Measurements from ENCODE around the gene MUSTN1.

DNA sequence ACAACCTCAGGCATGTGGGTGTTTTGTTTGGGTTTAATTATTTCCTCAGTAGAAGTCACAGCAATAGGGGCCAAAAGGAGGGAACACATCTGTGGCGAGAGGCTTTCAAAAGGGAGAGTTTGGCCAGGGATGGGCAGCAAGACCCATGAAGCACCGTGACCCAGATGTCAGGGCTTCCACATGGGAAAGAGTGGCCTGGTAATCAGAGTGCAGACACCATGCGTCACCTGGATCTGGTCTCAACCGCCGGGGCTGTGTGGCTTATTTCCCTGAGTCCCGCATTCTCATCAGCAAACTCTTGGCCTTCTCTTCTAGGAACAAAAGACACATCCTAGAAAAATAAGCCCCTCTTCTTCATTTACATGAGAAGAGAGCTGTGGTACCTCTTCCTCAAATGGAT is 12.4 kb upstream of the MUSTN1 start:
- no peak for TF ChIP-seq YY1 (IDR thresholded peaks at IDR 0.05)
- TF ChIP-seq, protein P1, sequence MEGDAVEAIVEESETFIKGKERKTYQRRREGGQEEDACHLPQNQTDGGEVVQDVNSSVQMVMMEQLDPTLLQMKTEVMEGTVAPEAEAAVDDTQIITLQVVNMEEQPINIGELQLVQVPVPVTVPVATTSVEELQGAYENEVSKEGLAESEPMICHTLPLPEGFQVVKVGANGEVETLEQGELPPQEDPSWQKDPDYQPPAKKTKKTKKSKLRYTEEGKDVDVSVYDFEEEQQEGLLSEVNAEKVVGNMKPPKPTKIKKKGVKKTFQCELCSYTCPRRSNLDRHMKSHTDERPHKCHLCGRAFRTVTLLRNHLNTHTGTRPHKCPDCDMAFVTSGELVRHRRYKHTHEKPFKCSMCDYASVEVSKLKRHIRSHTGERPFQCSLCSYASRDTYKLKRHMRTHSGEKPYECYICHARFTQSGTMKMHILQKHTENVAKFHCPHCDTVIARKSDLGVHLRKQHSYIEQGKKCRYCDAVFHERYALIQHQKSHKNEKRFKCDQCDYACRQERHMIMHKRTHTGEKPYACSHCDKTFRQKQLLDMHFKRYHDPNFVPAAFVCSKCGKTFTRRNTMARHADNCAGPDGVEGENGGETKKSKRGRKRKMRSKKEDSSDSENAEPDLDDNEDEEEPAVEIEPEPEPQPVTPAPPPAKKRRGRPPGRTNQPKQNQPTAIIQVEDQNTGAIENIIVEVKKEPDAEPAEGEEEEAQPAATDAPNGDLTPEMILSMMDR (IDR thresholded peaks at IDR 0.05; ENCODE audit: low read depth, low read length, missing input control) = no peak
- TF ChIP-seq, protein P2, sequence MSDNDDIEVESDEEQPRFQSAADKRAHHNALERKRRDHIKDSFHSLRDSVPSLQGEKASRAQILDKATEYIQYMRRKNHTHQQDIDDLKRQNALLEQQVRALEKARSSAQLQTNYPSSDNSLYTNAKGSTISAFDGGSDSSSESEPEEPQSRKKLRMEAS (IDR thresholded peaks at IDR 0.05) = no peak
- TF ChIP-seq, protein P3, sequence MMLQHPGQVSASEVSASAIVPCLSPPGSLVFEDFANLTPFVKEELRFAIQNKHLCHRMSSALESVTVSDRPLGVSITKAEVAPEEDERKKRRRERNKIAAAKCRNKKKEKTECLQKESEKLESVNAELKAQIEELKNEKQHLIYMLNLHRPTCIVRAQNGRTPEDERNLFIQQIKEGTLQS (IDR thresholded peaks at IDR 0.05) = no peak
- TF ChIP-seq, protein P4, sequence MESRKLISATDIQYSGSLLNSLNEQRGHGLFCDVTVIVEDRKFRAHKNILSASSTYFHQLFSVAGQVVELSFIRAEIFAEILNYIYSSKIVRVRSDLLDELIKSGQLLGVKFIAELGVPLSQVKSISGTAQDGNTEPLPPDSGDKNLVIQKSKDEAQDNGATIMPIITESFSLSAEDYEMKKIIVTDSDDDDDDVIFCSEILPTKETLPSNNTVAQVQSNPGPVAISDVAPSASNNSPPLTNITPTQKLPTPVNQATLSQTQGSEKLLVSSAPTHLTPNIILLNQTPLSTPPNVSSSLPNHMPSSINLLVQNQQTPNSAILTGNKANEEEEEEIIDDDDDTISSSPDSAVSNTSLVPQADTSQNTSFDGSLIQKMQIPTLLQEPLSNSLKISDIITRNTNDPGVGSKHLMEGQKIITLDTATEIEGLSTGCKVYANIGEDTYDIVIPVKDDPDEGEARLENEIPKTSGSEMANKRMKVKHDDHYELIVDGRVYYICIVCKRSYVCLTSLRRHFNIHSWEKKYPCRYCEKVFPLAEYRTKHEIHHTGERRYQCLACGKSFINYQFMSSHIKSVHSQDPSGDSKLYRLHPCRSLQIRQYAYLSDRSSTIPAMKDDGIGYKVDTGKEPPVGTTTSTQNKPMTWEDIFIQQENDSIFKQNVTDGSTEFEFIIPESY (IDR thresholded peaks at IDR 0.05) = no peak
- TF ChIP-seq TAF1 (conservative IDR thresholded peaks at IDR 0.05) = no peak
- no peak for TF ChIP-seq NR2F2 (IDR thresholded peaks at IDR 0.05)

All from liver (tissue), 3 donors.